ENCODE measurements around the gene VPS18. TPM values are rescaled to one million over a fixed set of nuclear protein-coding genes. Genes with fewer than 3 reads are reported as not detected.

The VPS18 gene
- total RNA-seq, 1 donor from 2014 or later, result 27.2 TPM

DNA sequence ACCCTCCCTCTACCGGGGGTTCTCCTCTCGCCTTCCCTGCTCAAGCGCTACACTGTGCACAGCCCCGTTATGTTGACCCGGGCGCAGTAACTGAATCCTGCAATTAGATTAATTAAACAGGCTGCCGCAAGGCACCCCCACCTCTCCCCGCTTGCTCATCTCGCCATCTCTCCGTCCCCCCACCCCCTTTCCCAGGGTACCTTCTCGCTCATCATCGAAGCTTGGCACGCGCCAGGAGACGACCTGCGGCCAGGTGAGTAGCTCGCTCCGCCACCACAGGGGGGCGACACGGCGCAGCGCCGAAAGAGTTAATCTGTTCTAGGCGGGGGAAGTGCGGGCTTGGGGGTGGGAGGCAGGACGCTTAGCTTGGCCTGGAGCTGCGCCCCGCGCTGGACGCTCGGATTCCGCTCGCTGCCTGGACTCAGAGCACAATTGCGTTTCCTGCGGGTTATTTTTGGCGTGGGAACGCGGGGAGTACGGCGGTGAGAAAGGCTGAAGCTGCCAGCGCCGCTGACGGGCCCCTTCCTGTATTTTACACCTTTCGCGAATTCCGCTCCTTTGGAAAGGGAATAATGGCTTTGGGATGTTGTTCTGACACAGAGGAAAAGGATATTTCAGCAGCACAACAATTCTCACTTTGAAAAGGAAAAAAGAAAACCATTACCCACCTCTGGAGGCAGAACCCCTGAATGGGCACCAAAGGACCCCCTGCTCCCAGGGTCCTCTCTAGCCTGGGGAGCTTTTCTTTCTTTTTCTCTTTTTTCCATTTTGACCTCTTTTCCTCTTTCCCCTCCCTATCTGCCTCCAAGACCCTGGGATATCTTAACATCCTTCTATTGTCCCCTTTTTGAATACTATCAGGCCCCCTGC lies 36.4 kb downstream of the VPS18 start:
- H3K4me3 ChIP-seq (ENCODE audit: low read depth, low read length), result peak overlapping the region; percentile 41
- TF ChIP-seq, protein P1, sequence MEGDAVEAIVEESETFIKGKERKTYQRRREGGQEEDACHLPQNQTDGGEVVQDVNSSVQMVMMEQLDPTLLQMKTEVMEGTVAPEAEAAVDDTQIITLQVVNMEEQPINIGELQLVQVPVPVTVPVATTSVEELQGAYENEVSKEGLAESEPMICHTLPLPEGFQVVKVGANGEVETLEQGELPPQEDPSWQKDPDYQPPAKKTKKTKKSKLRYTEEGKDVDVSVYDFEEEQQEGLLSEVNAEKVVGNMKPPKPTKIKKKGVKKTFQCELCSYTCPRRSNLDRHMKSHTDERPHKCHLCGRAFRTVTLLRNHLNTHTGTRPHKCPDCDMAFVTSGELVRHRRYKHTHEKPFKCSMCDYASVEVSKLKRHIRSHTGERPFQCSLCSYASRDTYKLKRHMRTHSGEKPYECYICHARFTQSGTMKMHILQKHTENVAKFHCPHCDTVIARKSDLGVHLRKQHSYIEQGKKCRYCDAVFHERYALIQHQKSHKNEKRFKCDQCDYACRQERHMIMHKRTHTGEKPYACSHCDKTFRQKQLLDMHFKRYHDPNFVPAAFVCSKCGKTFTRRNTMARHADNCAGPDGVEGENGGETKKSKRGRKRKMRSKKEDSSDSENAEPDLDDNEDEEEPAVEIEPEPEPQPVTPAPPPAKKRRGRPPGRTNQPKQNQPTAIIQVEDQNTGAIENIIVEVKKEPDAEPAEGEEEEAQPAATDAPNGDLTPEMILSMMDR (conservative IDR thresholded peaks at IDR 0.05; ENCODE audit: low read depth, low read length), result peak; percentile 61
- no peak for DNase-seq (ENCODE audit: low read depth)

DNA sequence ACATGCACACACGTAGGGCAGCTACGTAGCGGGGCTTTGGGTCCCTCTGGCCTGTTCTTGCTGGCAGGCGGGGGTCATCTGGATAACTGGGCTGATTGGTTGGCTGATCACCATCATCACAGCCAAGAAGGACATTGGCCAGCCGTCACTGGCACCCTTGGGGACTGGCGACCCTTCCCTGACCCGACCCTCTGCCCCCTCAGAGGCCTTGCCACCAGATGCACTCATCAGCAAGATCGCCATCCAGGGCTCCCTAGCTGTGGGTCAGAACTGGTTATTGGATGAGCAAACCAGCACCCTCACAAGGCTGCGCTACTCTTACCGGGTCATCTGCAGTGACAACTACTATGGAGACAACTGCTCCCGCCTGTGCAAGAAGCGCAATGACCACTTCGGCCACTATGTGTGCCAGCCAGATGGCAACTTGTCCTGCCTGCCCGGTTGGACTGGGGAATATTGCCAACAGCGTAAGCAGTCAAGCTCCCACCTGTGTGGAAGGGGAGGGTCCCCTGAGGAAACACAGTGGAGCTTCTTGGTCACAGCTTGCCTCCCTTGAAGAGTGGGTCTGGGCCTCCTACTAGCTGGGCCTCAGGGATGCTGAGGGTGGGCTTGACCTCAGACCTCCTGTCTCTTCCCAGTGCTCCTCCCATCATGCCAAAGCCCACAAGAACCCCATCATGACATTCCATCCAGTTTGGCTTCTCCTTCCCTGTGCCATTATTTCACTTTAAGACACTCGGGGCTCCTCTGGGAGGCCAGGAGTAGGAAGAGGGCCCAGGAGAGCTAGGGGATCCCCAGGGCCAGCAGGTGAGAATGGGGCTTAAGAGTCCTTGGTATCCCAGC lies 37.3 kb downstream of the VPS18 start:
- no peak for DNase-seq (ENCODE audit: low read depth)
- no peak overlapping the region for H3K4me3 ChIP-seq (ENCODE audit: low read depth, low read length)
- TF ChIP-seq, protein P1 (conservative IDR thresholded peaks at IDR 0.05; ENCODE audit: low read depth, low read length), result no peak

DNA sequence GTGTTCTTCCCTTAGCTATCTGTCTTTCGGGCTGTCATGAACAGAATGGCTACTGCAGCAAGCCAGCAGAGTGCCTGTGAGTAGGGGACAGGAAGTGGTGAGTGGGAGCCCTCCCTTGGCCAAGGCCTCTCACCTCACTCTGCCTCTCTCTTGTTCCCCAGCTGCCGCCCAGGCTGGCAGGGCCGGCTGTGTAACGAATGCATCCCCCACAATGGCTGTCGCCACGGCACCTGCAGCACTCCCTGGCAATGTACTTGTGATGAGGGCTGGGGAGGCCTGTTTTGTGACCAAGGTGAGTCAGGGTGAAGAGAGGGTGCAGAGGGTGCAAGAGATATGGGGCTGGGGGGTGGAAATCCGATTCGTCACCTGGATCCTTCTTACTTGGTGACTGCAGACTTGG lies 37.9 kb downstream of the VPS18 start:
- no peak overlapping the region for H3K4me3 ChIP-seq (ENCODE audit: low read depth, low read length)
- TF ChIP-seq, protein P1 (conservative IDR thresholded peaks at IDR 0.05; ENCODE audit: low read depth, low read length), result no peak
- no peak for DNase-seq (ENCODE audit: low read depth)

DNA sequence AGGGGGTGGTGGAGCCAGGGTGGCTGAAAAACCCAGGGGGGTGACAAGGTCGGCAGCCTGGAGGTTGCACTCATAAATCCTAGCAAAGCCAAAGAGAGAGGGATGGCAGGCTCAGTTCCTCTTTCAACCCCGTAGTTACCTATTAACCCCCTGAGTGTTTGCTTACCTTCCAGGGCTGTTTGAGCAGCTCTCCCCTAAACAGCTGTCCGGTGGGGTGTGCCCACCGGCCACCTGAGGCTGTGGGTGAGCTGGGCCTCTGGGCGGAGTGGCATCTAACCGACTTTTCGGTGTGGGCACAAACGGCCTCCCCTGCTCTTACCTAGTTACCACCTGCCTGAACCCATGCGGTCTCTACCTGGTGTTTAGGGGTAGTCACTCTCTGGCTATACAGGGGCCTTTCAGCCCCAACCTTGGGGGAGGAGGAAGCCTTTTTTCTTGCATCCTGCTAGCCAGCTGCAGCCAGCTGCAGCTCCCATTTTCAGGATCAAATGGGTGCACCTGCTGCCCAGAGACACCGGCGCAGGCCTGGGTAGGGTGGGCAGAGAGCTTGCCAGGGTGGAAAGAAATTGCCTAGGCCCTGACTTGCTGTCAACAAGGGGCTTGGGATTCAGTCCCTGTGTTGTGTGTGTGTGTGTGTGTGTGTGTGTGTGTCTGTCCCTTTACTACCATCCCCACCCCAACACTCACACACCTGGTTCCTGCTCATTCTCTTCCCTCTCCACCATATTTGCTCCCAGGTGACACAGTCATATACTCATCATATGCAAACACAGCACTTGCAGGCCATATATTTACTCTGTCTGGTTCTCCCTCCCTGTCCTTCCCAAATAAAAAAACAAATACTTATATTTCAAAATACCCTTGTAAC lies 38.6 kb downstream of the VPS18 start:
- H3K4me3 ChIP-seq (ENCODE audit: low read depth, low read length), result no peak overlapping the region
- no peak for DNase-seq (ENCODE audit: low read depth)
- TF ChIP-seq, protein P1 (conservative IDR thresholded peaks at IDR 0.05; ENCODE audit: low read depth, low read length), result no peak

DNA sequence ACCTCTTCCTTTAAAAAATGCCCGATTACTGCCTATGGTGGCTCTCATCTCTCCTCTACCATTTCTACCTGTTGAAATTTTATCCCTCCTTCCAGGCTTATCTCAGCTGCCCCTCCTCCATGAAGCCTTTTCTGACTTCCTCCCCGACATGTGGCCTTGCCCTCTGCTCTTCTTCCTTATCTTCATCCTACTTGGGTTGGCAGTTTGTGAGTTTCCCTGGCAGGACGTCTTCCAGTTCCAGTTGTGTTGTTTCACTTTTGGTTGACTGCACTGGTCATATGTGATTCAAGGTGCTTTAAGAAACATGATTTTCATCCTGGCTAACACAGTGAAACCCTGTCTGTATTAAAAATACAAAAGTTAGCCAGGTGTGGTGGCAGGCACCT lies 39.3 kb downstream of the VPS18 start:
- no peak for DNase-seq (ENCODE audit: low read depth)
- TF ChIP-seq, protein P1 (conservative IDR thresholded peaks at IDR 0.05; ENCODE audit: low read depth, low read length), result no peak
- no peak overlapping the region for H3K4me3 ChIP-seq (ENCODE audit: low read depth, low read length)

DNA sequence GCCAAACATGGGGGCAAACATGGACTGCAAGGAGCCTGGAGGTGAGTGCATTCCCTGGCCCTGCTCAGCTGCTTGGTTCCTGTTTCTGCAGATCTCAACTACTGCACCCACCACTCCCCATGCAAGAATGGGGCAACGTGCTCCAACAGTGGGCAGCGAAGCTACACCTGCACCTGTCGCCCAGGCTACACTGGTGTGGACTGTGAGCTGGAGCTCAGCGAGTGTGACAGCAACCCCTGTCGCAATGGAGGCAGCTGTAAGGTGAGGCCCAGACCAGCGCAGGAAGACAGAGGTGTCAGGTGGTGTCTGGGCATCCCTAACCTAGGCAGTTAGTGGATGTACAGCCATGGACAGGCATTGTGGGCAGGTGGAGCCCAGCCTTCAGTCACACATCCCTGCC lies 40.2 kb downstream of the VPS18 start:
- DNase-seq (ENCODE audit: low read depth), result no peak
- TF ChIP-seq, protein P1 (conservative IDR thresholded peaks at IDR 0.05; ENCODE audit: low read depth, low read length), result no peak
- H3K4me3 ChIP-seq (ENCODE audit: low read depth, low read length), result no peak overlapping the region
